Kidney (tissue), 14 donors: ENCODE results near the gene JAM3. TPM values are rescaled to one million over a fixed set of nuclear protein-coding genes. Genes with fewer than 3 reads are reported as not detected.

ENCODE experiments used
- DNase-seq, 5 donors: peaks; one replicate each; pipeline ENCODE4 v3.0.0-alpha.2; 2013 to 2020
- FAIRE-seq: peaks from 2 replicates; lab custom pipeline; 2012; peaks lifted over from hg19 to GRCh38; lab: Jason Lieb, UNC
- H3K27ac ChIP-seq, 2 donors: one replicate each; pipeline ENCODE4 v1.7.0; 2013; ENCODE audit warnings: low read depth in 2 of 2, low read length in 2 of 2, inconsistent platforms in 1 of 2
- H3K27me3 ChIP-seq: one replicate; pipeline ENCODE4 v1.7.1; 2013; ENCODE audit warnings: low read length, inconsistent platforms; ENCODE audit not compliant: control insufficient read depth, insufficient read depth
- H3K36me3 ChIP-seq, 3 donors: one replicate each; pipeline versions ENCODE4 v1.7.0 to v1.7.1; 2013; ENCODE audit warnings: low read length in 3 of 3, control low read depth in 1 of 3, inconsistent platforms in 1 of 3; ENCODE audit not compliant: insufficient read depth in 3 of 3, control insufficient read depth in 2 of 3
- H3K4me1 ChIP-seq, 3 donors: one replicate each; pipeline versions ENCODE4 v1.7.0 to v1.7.1; 2013; ENCODE audit warnings: low read length in 3 of 3, inconsistent platforms in 1 of 3, low read depth in 1 of 3; ENCODE audit not compliant: control insufficient read depth in 2 of 3, insufficient read depth in 2 of 3
- H3K4me3 ChIP-seq, 3 donors: one replicate each; pipeline versions ENCODE4 v1.7.0 to v1.8.1; 2013; ENCODE audit warnings: low read length in 3 of 3, control low read depth in 1 of 3, inconsistent platforms in 1 of 3
- H3K9ac ChIP-seq, 3 donors: one replicate each; pipeline versions ENCODE4 v1.7.0 to v1.7.1; 2013; ENCODE audit warnings: low read length in 3 of 3, control low read depth in 1 of 3, inconsistent platforms in 1 of 3
- H3K9me3 ChIP-seq, 3 donors: one replicate each; pipeline versions ENCODE4 v1.7.0 to v1.7.1; 2013; ENCODE audit warnings: low read length in 3 of 3, control low read depth in 1 of 3, inconsistent platforms in 1 of 3; ENCODE audit not compliant: control insufficient read depth in 2 of 3, insufficient read depth in 1 of 3
- intact Hi-C: fragments of 100-400 bp; cut with DNase I; formaldehyde crosslinking; loops from one replicate; pipeline ENCODE4 v1.11.1; 2022
- polyA plus RNA-seq: library from polyadenylated mRNA; stranded (reverse); fragments of 350-450 nt; fragmentation: Illumina TruSeq; extraction: RNeasy Lipid Tissue Mini Kit (QIAGEN cat#74804); gene quantifications from one replicate; pipeline ENCODE4 v1.2.3, GENCODE V29; 2014; ENCODE audit warnings: low read depth, low replicate concordance; ENCODE audit not compliant: insufficient read depth
- total RNA-seq: library from RNA; stranded (reverse); fragmentation: NEBNext Ultra II Directional; extraction: Animal tissue kit (Norgen Biotek cat#: 25700); gene quantifications from one replicate; pipeline ENCODE4 v1.2.1, GENCODE V29; 2021
- TF ChIP-seq, protein P1 (sequence below): IDR thresholded peaks from 3 replicates; pipeline ENCODE4 v1.5.1; 2012; ENCODE audit warnings: mild to moderate bottlenecking, moderate library complexity, borderline replicate concordance; ENCODE audit not compliant: insufficient read depth; ENCODE audit errors: extremely low read depth
- donor health status: control.
- donor health status: control.
- donor health status: control.
- donor health status: control.
- donor health status: control.
- donor health status: DM: yes; HTN: yes; CAD: no.
- donor health status: Normal renal cell carcinoma (clear cell type).

JAM3 gene
- total and polyA plus RNA-seq, 2 donors from 2014 or later = 13.3 to 19.5 TPM

DNA sequence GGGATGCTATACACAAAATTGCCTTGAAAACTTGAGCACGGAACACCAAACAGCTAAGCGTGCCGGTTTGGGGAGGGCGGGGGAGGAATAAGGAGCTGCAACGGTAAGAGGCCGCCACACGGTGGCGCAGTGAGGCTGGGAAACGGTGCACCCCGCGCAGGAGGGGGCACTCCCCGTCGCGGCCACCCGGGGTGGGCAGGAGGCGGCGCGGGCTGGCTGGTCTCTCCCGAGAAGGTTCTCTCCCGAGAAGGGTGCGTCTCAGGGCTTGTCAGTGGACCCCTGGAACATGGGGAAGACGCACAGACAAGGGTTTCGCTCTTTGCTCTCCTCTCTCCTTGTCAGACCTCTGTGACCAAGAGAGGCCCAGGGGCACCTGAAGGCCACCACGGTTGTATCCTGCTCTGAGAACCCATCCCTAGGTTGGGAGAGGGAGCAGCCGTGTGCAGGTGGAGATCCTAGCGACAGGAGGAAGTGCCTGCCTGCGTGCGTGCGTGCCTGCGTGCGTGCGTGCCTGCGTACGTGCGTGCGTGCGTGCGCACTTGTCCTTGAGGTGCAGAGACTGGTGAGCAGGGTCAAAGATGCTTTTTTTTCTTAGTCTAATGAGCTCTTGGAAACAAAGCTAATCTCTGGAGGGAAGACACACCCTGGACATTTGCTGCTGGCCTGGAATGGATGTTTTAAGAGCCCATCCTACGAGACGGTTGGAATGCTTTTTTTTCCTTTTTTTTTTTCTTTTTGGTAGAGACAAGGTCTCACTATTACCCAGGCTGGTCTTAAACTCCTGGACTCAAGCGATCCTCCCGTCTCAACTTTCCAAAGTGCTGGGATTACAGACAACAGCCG, 18.1 kb upstream of the JAM3 start:
- no peaks in the 10 kb centered on the region for H3K9me3 ChIP-seq
- no peaks in the 10 kb centered on the region for H3K36me3 ChIP-seq
- H3K27ac ChIP-seq = no peak overlapping the region
- TF ChIP-seq, protein P1, sequence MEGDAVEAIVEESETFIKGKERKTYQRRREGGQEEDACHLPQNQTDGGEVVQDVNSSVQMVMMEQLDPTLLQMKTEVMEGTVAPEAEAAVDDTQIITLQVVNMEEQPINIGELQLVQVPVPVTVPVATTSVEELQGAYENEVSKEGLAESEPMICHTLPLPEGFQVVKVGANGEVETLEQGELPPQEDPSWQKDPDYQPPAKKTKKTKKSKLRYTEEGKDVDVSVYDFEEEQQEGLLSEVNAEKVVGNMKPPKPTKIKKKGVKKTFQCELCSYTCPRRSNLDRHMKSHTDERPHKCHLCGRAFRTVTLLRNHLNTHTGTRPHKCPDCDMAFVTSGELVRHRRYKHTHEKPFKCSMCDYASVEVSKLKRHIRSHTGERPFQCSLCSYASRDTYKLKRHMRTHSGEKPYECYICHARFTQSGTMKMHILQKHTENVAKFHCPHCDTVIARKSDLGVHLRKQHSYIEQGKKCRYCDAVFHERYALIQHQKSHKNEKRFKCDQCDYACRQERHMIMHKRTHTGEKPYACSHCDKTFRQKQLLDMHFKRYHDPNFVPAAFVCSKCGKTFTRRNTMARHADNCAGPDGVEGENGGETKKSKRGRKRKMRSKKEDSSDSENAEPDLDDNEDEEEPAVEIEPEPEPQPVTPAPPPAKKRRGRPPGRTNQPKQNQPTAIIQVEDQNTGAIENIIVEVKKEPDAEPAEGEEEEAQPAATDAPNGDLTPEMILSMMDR = peak; percentile 90
- peaks cover 0 to 4% (median 0%) of the 10 kb centered on the region in 3 donors for H3K4me1 ChIP-seq
- no peak overlapping the region for H3K9ac ChIP-seq
- H3K27me3 ChIP-seq = no peaks in the 10 kb centered on the region
- FAIRE-seq = no peak
- intact Hi-C loops = no loop called here
- peak overlapping the region in 2 of 3 donors; percentile 35 to 38 for H3K4me3 ChIP-seq
- DNase-seq = peak; percentile 78 to 89 (median 84)

GRCh38 chr11:134052395-134052987, 16.4 kb upstream of the JAM3 start:
- Histone ChIP-seq H3K36me3 (no peaks in the 10 kb centered on the region), H3K4me1 (peaks cover 0 to 4% (median 0%) of the 10 kb centered on the region in 3 donors), H3K27me3 (no peaks in the 10 kb centered on the region), H3K9me3 (no peaks in the 10 kb centered on the region), H3K9ac (no peak overlapping the region), H3K4me3 (no peak overlapping the region), H3K27ac (no peak overlapping the region)
- TF ChIP-seq, protein P1 = no peak
- DNase-seq (no peak), FAIRE-seq (no peak)
- intact Hi-C loops = no loop called here

DNA sequence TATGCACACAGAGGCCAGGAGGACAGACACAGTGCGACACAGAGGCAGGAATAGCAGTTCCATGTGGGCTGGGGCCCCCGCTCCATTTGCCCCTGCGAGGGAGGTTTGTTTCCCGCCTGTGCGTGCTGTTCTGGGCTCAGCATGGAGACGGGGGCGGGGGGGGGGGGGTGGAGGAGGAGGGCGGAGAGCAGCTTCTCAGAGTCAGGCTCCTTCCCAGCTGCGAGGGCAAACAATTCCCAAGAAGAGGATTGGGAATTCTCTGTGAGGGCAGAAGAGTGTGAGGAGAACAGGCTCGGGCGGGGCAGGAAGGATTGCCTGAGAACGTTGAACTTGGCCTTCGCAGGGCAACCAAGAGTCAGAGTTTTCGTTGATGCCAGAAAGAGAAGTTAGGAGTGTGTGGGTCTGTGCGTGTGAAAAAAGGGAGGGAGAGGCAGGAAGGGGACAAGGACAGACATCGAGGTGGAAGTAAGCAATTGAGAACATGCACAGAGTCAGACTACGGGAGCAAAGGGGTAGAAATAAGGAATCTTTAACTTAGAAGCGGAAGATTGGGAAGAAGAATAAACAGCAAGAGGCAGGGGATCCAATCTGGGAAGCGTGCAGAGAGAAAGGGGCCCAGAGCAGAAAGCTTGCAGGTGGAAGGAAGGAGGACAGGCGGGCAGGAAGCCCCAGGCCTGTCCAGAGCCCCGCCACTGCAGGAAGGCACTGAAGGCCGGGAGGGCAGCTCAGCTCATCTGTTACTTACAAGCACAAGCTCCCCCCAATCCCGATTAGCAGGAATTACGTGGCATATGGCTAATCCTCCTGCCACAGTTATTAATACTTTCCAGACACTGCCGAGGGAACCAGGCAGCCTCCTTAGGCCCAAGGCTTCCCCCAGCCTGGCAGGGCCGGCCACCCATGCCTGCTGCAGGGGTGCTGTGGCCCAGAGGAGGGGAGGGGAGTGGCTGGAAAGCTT, 15.6 kb upstream of the JAM3 start:
- H3K4me3 ChIP-seq = no peak overlapping the region
- H3K9ac ChIP-seq = no peak overlapping the region
- DNase-seq (no peak), FAIRE-seq (no peak)
- TF ChIP-seq, protein P1 = no peak
- H3K36me3 ChIP-seq = no peaks in the 10 kb centered on the region
- intact Hi-C loops = no loop called here
- H3K27me3 ChIP-seq = no peaks in the 10 kb centered on the region
- no peak overlapping the region for H3K27ac ChIP-seq
- H3K9me3 ChIP-seq = no peaks in the 10 kb centered on the region
- peaks cover 0 to 4% (median 0%) of the 10 kb centered on the region in 3 donors for H3K4me1 ChIP-seq
